Uterus (tissue), 2 donors: ENCODE data around the gene NUP93.

Source experiments
- CTCF ChIP-seq, 4 experiments: fragments of 200-600 bp in 2 of 4; fragments of 450-650 bp in 2 of 4; sonication (generic) in 2 of 4; IDR thresholded peaks; one replicate each; pipeline ENCODE4 v1.5.1; 2016 to 2019; ENCODE audit warnings: antibody characterized with exemption in 4 of 4, mild to moderate bottlenecking in 2 of 4, moderate library complexity in 1 of 4
- POLR2A ChIP-seq, 2 donors: fragments of 450-650 bp; IDR thresholded peaks; one replicate each; pipeline ENCODE4 v1.6.1; 2016; ENCODE audit warnings: antibody characterized with exemption in 2 of 2, mild to moderate bottlenecking in 1 of 2, moderate library complexity in 1 of 2

- TF ChIP-seq CTCF (IDR thresholded peaks at IDR 0.05), result no peak
- no peak for TF ChIP-seq POLR2A (IDR thresholded peaks at IDR 0.05)
These were observed 47.1 kb upstream of the NUP93 start for GRCh38 chr16:56682703-56683397.
